PC-3 (cell line): ENCODE results near the gene FAH. TPM values are rescaled to one million over a fixed set of nuclear protein-coding genes. Genes with fewer than 3 reads are reported as not detected.

Source experiments
- ATAC-seq: fragments of 200-7000 bp; cut with Tn5 transposase; 2 replicates; pipeline ENCODE4 v1.9.1; 2020; ENCODE audit warnings: mild to moderate bottlenecking, moderate library complexity
- BruUV-seq: library from RNA; stranded (reverse); fragments of 400-500 nt; replicated peaks from 2 replicates; lab custom pipeline; 2021; lab: Mats Ljungman, UMichigan
- CTCF ChIA-PET: fragments of 300-600 bp; sonication (Branson Sonifier 250); formaldehyde crosslinking; loops from one replicate; lab custom pipeline; 2022; ENCODE audit warnings: antibody characterized with exemption; lab: Charles Lee
- POLR2A ChIA-PET: fragments of 300-600 bp; sonication (Branson Sonifier 250); formaldehyde crosslinking; loops from one replicate; lab custom pipeline; 2022; ENCODE audit warnings: antibody characterized with exemption; ENCODE audit not compliant: unreplicated experiment; lab: Charles Lee
- DNase-seq: peaks from one replicate; pipeline ENCODE4 v3.0.0-alpha.2; 2015
- H2AFZ ChIP-seq: fragments of 300-600 bp; sonication (generic); 2 replicates; pipeline ENCODE4 v1.6.0; 2016; ENCODE audit warnings: antibody characterized with exemption, low read length
- H3F3A ChIP-seq: fragments of 300-600 bp; sonication (generic); one replicate; pipeline ENCODE4 v1.6.0; 2017; ENCODE audit warnings: antibody characterized with exemption, low read length, control low read depth, mild to moderate bottlenecking; ENCODE audit not compliant: unreplicated experiment
- H3K27ac ChIP-seq: fragments of 300-600 bp; sonication (generic); 2 replicates; pipeline ENCODE4 v1.5.1; 2016; ENCODE audit warnings: mild to moderate bottlenecking, low read length
- H3K27me3 ChIP-seq: fragments of 300-600 bp; sonication (generic); 2 replicates; pipeline ENCODE4 v1.6.1; 2016; ENCODE audit warnings: low read length, mixed read lengths
- H3K36me3 ChIP-seq: fragments of 300-600 bp; sonication (generic); 2 replicates; pipeline ENCODE4 v1.6.1; 2016; ENCODE audit warnings: low read depth, mixed run types, low read length, mixed read lengths
- H3K4me1 ChIP-seq: fragments of 300-600 bp; sonication (generic); 2 replicates; pipeline ENCODE4 v1.5.1; 2016; ENCODE audit warnings: low read length; ENCODE audit not compliant: insufficient read depth
- H3K4me2 ChIP-seq: fragments of 300-600 bp; sonication (generic); 2 replicates; pipeline ENCODE4 v1.6.0; 2016; ENCODE audit warnings: low read length
- H3K4me3 ChIP-seq: fragments of 300-600 bp; sonication (generic); 2 replicates; pipeline ENCODE4 v1.5.1; 2016; ENCODE audit warnings: mild to moderate bottlenecking, low read length, mixed read lengths
- H3K79me2 ChIP-seq: fragments of 300-600 bp; sonication (generic); 2 replicates; pipeline ENCODE4 v1.6.1; 2017; ENCODE audit warnings: low read length, mixed read lengths
- H3K9ac ChIP-seq: fragments of 300-600 bp; sonication (generic); 2 replicates; pipeline ENCODE4 v1.6.0; 2016; ENCODE audit warnings: mild to moderate bottlenecking, low read length
- H3K9me2 ChIP-seq: fragments of 300-600 bp; sonication (generic); replicated peaks from 2 replicates; pipeline ENCODE4 v1.6.1; 2016; ENCODE audit warnings: mixed run types, low read length, mixed read lengths
- H3K9me3 ChIP-seq: fragments of 300-600 bp; sonication (generic); 2 replicates; pipeline ENCODE4 v1.6.1; 2016; ENCODE audit warnings: low read length, mixed read lengths
- H4K20me1 ChIP-seq: fragments of 300-600 bp; sonication (generic); 2 replicates; pipeline ENCODE4 v1.6.1; 2016; ENCODE audit warnings: low read length, mixed read lengths
- EZH2 ChIP-seq: fragments of 300-600 bp; sonication (generic); IDR thresholded peaks from one replicate; pipeline ENCODE4 v1.6.1; 2017; ENCODE audit warnings: antibody characterized with exemption, mild to moderate bottlenecking, low read length; ENCODE audit not compliant: unreplicated experiment
- EZH2phosphoT487 ChIP-seq: fragments of 300-600 bp; sonication (generic); IDR thresholded peaks from 2 replicates; pipeline ENCODE4 v1.6.1; 2018; ENCODE audit warnings: mild to moderate bottlenecking, antibody characterized with exemption, low read length, borderline replicate concordance
- intact Hi-C: fragments of 100-400 bp; cut with micrococcal nuclease; formaldehyde crosslinking; loops from 2 replicates; pipeline ENCODE4 v1.9.0; 2023
- total RNA-seq: library from RNA; depleted of rRNA; stranded (reverse); fragments of >200 nt; gene quantifications from 2 replicates; pipeline ENCODE4 v1.2.3, GENCODE V29; 2014
- TF ChIP-seq, protein P1 (sequence below): fragments of 300-600 bp; sonication (generic); conservative IDR thresholded peaks from 2 replicates; pipeline ENCODE4 v1.5.1; 2017; ENCODE audit warnings: antibody characterized with exemption, low read depth, mild to moderate bottlenecking, low read length

The FAH gene
- total RNA-seq, 1 experiment from 2014 or later = 55.4 TPM

DNA sequence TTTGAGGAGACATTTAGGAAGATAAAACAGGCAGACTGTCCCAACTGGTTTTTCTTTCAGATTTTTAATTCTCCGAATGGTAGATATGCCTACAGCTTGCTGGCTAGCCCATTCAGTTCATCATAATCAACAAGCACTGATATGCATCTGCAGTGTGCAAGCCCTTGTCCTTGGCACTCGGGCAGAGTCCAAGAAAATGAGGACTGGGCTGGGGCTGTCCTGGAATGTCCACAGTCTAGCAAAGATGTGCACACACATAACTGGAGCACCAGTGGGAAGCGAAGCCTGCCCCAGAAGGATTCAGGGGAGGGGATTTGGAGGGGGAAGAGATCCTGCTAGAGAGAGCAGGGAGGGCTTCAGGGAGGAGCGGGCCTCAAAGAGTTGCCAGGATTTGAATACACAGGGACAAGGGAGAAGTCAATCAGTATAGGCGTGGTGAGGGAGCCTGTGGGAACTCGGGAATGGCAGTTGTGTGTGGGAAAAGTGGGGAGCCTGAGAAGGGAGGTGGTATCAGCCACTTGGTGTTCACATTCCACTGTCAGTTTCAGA is 8.7 kb downstream of the FAH start:
- Histone ChIP-seq H3K79me2 (no peaks in the 10 kb centered on the region), H3K4me1 (peaks cover 17% of the 10 kb centered on the region), H3K9ac (no peak overlapping the region), H3K4me3 (no peak overlapping the region), H4K20me1 (no peaks in the 10 kb centered on the region), H3K27ac (no peak overlapping the region), H3K4me2 (no peak overlapping the region), H3K36me3 (peaks cover 24% of the 10 kb centered on the region), H2AFZ (no peak overlapping the region), H3K9me2 (no peaks in the 10 kb centered on the region), H3K9me3 (no peaks in the 10 kb centered on the region), H3K27me3 (no peaks in the 10 kb centered on the region), H3F3A (no peaks in the 10 kb centered on the region)
- DNase-seq (no peak), ATAC-seq (no peak)
- ChIA-PET POLR2A (no interaction called here), CTCF (no interaction called here)
- no peak for TF ChIP-seq EZH2phosphoT487
- TF ChIP-seq EZH2 = no peak
- TF ChIP-seq, protein P1, sequence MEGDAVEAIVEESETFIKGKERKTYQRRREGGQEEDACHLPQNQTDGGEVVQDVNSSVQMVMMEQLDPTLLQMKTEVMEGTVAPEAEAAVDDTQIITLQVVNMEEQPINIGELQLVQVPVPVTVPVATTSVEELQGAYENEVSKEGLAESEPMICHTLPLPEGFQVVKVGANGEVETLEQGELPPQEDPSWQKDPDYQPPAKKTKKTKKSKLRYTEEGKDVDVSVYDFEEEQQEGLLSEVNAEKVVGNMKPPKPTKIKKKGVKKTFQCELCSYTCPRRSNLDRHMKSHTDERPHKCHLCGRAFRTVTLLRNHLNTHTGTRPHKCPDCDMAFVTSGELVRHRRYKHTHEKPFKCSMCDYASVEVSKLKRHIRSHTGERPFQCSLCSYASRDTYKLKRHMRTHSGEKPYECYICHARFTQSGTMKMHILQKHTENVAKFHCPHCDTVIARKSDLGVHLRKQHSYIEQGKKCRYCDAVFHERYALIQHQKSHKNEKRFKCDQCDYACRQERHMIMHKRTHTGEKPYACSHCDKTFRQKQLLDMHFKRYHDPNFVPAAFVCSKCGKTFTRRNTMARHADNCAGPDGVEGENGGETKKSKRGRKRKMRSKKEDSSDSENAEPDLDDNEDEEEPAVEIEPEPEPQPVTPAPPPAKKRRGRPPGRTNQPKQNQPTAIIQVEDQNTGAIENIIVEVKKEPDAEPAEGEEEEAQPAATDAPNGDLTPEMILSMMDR = no peak
- BruUV-seq = no TSS peak
- intact Hi-C loops = no loop called here

GRCh38 chr15:80162059-80162554 is 9.3 kb downstream of the FAH start:
- ChIA-PET CTCF (no interaction called here), POLR2A (no interaction called here)
- Histone ChIP-seq H4K20me1 (no peaks in the 10 kb centered on the region), H3K4me2 (no peak overlapping the region), H3K9me2 (no peaks in the 10 kb centered on the region), H3K4me1 (peaks cover 17% of the 10 kb centered on the region), H3K4me3 (no peak overlapping the region), H3K9ac (no peak overlapping the region), H3K27me3 (no peaks in the 10 kb centered on the region), H3K79me2 (no peaks in the 10 kb centered on the region), H3K9me3 (no peaks in the 10 kb centered on the region), H3K27ac (no peak overlapping the region), H2AFZ (no peak overlapping the region), H3F3A (no peaks in the 10 kb centered on the region), H3K36me3 (peaks cover 24% of the 10 kb centered on the region)
- no peak for DNase-seq
- no peak for ATAC-seq
- BruUV-seq = no TSS peak
- intact Hi-C loops = no loop called here
- TF ChIP-seq EZH2 (no peak), EZH2phosphoT487 (no peak)
- TF ChIP-seq, protein P1 = no peak

- peaks cover 17% of the 10 kb centered on the region for H3K4me1 ChIP-seq
- H3K9ac ChIP-seq = no peak overlapping the region
- no peak overlapping the region for H3K4me2 ChIP-seq
- H3K79me2 ChIP-seq = no peaks in the 10 kb centered on the region
- peaks cover 24% of the 10 kb centered on the region for H3K36me3 ChIP-seq
- CTCF ChIA-PET = no interaction called here
- TF ChIP-seq EZH2phosphoT487 (no peak), EZH2 (no peak)
- TF ChIP-seq, protein P1 = no peak
- H3K9me2 ChIP-seq = no peaks in the 10 kb centered on the region
- no TSS peak for BruUV-seq
- DNase-seq = no peak
- POLR2A ChIA-PET = no interaction called here
- H3K27me3 ChIP-seq = no peaks in the 10 kb centered on the region
- intact Hi-C loops = no loop called here
- no peak for ATAC-seq
- no peaks in the 10 kb centered on the region for H4K20me1 ChIP-seq
- no peak overlapping the region for H3K27ac ChIP-seq
- no peaks in the 10 kb centered on the region for H3F3A ChIP-seq
- H3K4me3 ChIP-seq = no peak overlapping the region
- no peaks in the 10 kb centered on the region for H3K9me3 ChIP-seq
- no peak overlapping the region for H2AFZ ChIP-seq
These were observed 10.4 kb downstream of the FAH start for GRCh38 chr15:80163217-80163616.
